ENCODE results near the gene NR2F2. TPM values are rescaled to one million over a fixed set of nuclear protein-coding genes. Genes with fewer than 3 reads are reported as not detected.

NR2F2 gene
- total RNA-seq, 2 experiments from 2014 or later: not detected

DNA sequence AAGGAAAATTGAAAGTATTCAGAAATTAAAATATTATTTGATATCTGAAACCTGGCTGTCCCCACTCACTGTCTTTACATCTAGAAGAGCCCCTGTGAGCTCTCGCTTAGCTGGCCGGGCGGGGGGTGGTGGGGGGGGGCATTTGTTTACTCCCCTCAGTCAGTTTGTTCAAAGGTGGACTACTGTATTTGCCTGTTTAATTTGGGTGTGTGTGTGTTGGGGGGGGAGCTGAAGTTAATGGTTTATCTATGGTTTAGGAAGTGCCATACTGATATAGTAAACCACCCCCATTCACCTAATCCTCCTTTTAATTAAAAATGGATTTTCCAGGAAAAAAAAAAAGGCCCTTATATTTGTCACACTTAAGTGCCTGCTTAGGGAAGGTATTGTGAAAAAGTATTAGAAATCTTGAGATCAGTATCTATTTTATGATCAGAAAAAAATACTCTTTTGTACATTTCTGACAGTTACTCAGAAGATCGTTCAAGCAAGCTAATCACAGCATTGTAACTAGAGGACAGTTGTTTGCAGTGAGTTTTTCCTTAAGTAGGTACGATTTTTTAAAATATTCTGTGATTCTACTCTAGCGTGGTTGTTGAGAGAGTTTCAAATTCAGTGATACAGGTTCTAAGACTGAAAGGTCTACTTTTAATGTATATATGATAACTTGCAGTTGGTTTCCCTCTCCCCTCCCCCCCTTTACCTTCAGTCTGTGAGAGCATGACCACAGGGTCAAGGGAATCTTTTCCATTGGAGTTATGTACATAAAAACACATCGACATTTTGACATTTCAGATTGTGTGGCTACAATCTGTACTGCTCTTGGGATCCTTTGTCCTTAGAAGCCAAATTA, 8.5 kb downstream of the NR2F2 start:
- Mint-ChIP-seq H3K9me3 (peaks cover 1% of the 10 kb centered on the region), H3K4me1 (peaks cover 1% of the 10 kb centered on the region), H3K36me3 (no peaks in the 10 kb centered on the region), H3K4me3 (no peak overlapping the region), H3K27ac (no peak overlapping the region), H3K27me3 (peaks cover 87% of the 10 kb centered on the region)
- ATAC-seq (ENCODE audit: low read depth): no peak
- DNase-seq: no peak
- POLR2A ChIA-PET: no interaction called here

DNA sequence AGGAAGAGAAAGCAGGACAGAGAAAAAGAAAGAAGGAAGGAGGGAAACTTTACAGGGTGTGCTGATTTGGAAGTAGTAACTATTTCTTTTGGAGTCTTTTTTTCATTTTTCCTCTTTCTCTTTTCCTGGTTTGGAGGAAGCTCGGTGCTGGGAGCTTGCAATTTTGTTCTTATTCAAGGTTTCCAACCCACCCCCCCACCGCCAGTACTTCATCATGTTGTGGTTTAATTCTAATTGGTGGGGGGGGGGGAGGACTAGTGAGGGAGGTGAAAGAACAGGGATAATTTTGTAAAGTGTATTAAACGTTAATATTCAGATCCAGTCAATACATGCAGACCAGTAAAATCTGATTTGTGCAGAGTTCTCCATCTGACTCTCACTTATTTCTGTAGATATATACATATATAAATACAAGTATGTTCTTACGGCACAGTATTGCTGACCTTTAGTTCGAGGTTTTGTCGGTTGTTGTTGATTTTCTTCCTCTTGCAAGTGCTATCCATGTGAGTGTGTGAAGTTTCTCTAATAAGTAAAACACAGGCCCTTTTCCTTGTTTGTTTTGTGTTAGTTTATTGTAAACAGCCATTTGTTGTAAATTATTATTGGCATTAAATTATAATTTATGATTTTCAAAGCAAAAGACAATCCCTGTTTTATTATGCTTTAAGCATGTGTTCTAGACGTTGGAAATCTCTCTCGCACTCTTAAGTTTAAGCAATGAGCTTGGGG, 9.3 kb downstream of the NR2F2 start:
- H3K27me3 Mint-ChIP-seq: peaks cover 91% of the 10 kb centered on the region
- DNase-seq (no peak), ATAC-seq (ENCODE audit: low read depth) (no peak)
- H3K4me3 Mint-ChIP-seq: no peak overlapping the region
- peak overlapping the region; percentile 48 for H3K27ac Mint-ChIP-seq
- POLR2A ChIA-PET: no interaction called here
- H3K9me3 Mint-ChIP-seq: peaks cover 4% of the 10 kb centered on the region
- no peaks in the 10 kb centered on the region for H3K36me3 Mint-ChIP-seq
- peaks cover 4% of the 10 kb centered on the region for H3K4me1 Mint-ChIP-seq

DNA sequence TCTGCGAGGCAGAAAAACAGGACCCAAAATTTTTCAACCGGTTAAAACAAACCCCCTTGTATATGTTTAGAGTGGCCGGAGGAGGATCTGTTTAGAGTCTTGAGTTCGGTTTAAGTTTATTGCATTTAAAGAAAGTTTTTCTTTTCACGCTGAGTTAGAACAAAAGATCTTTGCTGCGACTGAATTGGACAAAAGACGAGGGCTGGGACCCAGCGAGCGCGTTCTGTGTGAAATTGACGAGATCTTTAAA, 9.8 kb downstream of the NR2F2 start:
- Mint-ChIP-seq H3K36me3 (no peaks in the 10 kb centered on the region), H3K9me3 (peaks cover 4% of the 10 kb centered on the region), H3K27ac (peak overlapping the region; percentile 48), H3K27me3 (peaks cover 91% of the 10 kb centered on the region), H3K4me1 (peaks cover 5% of the 10 kb centered on the region), H3K4me3 (no peak overlapping the region)
- POLR2A ChIA-PET: no interaction called here
- ATAC-seq (ENCODE audit: low read depth) (no peak), DNase-seq (no peak)

DNA sequence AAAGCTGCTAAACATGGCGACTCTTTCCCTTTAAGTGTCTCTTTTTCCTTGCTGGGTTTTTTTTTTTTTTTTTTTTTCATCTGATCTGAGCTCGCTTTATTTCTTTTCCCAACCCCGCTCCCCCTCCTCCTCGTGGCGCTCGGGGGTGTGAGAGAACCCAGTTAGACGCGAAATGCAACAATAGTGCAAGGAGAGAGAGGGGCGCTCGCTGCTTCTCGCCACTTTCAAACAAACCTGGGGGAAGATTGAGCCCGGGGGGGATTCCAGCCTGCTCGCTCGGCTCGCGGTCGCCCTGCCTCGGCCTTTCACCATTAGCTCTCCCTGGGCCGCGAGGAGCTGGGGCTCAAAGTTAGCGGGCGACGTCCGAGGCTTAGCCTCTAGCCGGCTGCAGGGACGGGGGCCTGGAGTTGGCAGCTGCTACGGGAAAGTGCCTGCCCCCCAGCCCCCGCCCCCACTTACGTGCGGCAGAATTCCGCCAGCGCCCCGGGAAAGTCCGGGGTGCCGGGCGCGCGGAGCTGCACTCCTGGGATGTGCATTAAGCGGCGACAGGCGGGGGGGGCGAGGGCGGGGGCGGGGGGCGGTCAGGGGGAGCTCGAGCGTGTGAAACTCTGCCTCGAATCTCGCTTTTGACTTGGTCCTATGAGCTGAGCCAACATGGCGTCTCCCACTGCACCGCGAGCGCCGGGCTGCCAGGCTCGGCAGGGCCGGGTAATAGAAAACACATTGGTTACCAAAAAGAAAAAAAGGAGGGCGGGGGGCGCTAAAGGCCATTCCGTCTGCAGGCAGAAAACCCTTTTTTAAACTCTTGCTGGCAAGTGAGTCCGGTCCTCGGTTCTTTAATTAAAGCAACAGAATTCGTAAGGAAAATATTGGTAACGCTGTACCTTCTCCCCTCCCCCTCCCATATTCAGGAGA, 10.4 kb downstream of the NR2F2 start:
- DNase-seq (no peak), ATAC-seq (ENCODE audit: low read depth) (no peak)
- Mint-ChIP-seq H3K4me1 (peaks cover 5% of the 10 kb centered on the region), H3K36me3 (no peaks in the 10 kb centered on the region), H3K4me3 (no peak overlapping the region), H3K27ac (no peak overlapping the region), H3K27me3 (peaks cover 94% of the 10 kb centered on the region), H3K9me3 (peaks cover 3% of the 10 kb centered on the region)
- POLR2A ChIA-PET: no interaction called here

DNA sequence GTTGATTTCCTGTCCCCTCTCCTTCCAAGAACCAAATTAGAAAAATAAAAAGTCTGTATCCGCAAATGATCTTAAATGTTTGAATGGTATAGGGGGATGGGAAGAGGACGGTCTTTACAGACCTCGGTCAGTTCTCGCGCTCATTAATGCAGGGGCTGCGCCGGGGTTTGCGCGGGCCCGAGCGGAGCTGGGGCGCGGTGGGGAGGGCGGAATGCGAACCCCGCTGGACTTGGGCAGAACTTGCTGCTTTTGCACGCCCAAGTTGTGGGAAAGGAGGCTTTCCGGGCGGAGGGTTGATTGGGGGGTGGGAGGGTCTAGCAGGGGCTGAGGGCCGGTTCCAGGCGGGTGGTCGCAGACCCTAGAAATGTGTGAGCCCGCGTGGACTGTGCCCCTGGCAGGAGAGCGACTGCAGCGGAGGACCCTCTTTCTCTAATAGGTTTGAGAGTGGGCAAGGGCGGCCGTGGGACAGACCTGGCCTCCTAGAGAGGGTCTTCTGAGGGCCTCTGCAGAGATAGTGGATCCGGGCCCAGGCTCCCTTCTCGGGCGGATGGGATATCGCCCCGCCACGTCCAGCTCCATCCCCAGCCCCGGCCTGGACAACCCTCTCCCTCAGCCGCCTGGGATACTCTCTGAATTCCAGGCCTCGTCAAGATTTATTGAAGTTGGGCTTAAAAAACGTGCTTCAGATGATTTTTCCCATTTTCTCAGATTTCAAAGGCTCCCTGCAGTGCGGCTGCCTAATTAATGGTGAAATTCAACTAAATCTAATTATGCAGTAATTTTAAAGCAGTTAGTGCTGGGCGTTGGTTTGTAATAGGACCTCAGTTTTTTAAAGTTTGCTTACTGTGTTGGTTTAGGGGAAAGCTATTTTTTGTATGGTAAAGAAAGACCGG, 11.3 kb downstream of the NR2F2 start:
- Mint-ChIP-seq H3K9me3 (peaks cover 2% of the 10 kb centered on the region), H3K4me3 (no peak overlapping the region), H3K27me3 (peaks cover 94% of the 10 kb centered on the region), H3K4me1 (peaks cover 5% of the 10 kb centered on the region), H3K36me3 (no peaks in the 10 kb centered on the region), H3K27ac (no peak overlapping the region)
- ATAC-seq (ENCODE audit: low read depth) (no peak), DNase-seq (no peak)
- POLR2A ChIA-PET: no interaction called here

DNA sequence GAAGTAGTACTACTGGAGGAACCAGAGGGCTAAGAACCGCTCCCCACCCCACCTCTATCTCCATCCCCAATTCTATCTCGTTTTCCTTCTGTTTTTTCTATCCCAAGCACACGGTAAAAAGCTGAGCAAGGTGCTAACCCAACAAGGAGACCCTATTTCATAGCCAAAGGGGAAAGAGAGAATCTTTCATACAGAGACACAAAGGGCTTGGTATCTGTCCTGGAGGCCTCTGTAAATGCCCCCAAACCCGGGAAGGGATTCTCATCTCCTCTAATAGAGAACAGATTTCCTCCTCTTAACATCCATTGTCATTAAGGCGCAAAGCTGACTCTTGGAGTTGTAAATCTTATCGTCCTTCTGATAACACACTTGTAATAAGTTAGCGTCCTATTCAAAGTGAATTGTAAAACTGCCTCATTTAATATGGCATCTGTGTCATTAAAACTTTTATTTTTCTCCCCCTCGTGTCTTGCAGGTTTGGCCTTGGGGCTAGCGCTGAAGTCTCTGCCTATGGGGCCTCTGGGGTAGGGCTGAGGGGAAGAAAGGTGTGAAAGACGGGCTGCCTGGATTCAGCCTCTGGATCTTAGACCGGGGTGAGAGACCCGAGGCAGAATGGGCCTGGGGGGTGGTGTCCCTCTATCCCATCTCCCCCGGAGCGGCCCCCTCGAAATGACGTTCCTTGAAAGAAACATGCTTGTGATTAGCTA, 12.1 kb downstream of the NR2F2 start:
- Mint-ChIP-seq H3K9me3 (peaks cover 2% of the 10 kb centered on the region), H3K36me3 (no peaks in the 10 kb centered on the region), H3K4me1 (peaks cover 5% of the 10 kb centered on the region), H3K27me3 (peaks cover 94% of the 10 kb centered on the region), H3K4me3 (no peak overlapping the region), H3K27ac (no peak overlapping the region)
- ATAC-seq (ENCODE audit: low read depth) (no peak), DNase-seq (no peak)
- POLR2A ChIA-PET: no interaction called here

DNA sequence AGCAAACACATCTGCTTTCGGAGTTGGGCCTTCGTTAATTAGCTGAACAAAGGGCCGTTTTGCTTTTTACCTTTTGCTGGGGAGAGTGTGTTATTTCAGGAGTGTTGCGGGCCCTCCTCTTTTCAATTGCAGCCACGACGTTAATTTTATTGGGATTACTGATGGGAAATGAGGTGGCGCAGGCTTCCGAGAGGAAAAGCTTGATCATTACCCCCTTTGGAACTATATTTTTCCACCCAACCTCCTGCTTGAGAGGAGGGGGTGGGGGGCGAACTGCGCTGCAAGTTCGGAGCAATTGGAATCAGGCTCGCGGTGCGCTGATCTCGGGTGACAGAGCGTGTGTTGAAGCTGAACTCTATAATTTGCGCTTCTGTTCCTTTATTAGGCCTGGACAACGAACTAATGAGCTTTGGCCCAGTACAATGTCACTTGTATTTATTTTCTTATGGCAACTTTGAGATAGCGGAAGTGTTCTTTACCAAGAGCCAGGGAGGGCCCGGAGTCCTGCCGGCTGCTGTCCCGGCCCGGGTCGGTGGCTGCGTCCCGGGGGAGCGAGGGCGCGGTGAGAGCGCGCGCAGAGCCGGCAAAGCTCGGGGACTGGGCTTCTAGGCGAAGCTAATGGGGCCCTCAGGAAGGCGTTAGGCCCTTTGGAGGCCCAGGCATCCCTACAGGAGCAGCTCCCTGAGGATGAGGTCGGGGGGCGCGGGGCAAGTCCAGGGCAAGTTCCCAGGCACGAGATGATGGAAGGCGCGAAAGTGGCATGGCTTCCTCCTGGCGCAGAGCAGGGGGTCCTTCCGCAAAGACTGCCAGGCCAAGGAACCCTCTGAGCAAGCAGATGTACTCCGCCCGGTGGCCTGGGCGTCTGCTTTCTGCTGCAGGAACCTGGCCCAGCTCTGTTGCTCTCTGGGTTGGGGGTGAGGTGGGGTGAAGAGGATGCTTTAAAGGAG, 12.9 kb downstream of the NR2F2 start:
- Mint-ChIP-seq H3K36me3 (no peaks in the 10 kb centered on the region), H3K27ac (no peak overlapping the region), H3K4me1 (peaks cover 5% of the 10 kb centered on the region), H3K9me3 (peaks cover 2% of the 10 kb centered on the region), H3K27me3 (peaks cover 94% of the 10 kb centered on the region), H3K4me3 (no peak overlapping the region)
- no peak for DNase-seq
- no peak for ATAC-seq (ENCODE audit: low read depth)
- POLR2A ChIA-PET: no interaction called here

DNA sequence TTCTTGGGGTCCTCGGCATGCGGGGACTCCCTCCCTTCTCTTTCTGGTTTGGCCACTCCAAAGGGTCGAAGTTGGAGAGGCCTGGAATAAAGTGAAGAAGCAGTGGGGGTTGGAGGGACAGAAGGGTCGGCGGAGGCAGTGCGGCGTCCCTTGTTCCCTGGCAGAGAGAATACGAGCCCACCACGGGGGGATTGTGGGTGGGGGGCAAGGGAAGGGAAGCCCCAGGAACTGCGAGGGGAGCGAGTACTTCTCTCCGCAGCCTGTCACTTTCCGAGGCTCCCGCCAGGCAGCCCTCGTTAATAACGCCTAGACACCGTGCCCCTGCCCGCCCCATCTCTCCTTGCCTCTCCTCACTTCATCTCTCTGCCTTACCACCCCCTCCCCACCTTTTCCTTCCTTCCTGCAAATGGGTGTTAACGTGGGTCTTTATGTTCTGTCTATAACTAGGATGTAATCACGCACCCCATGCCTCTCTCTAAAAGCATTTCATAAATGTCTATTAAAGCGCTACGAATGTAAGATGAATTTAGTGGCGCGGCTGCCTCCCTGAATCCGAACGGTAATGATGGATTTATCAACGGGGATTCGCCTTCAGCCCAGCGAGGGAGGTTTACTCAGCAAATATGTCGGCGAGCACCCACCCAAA, 13.7 kb downstream of the NR2F2 start:
- H3K27me3 Mint-ChIP-seq: peaks cover 96% of the 10 kb centered on the region
- H3K9me3 Mint-ChIP-seq: peaks cover 2% of the 10 kb centered on the region
- peaks cover 5% of the 10 kb centered on the region for H3K4me1 Mint-ChIP-seq
- H3K36me3 Mint-ChIP-seq: no peaks in the 10 kb centered on the region
- POLR2A ChIA-PET: no interaction called here
- no peak overlapping the region for H3K4me3 Mint-ChIP-seq
- H3K27ac Mint-ChIP-seq: peak overlapping the region; percentile 73
- DNase-seq (no peak), ATAC-seq (ENCODE audit: low read depth) (no peak)

DNA sequence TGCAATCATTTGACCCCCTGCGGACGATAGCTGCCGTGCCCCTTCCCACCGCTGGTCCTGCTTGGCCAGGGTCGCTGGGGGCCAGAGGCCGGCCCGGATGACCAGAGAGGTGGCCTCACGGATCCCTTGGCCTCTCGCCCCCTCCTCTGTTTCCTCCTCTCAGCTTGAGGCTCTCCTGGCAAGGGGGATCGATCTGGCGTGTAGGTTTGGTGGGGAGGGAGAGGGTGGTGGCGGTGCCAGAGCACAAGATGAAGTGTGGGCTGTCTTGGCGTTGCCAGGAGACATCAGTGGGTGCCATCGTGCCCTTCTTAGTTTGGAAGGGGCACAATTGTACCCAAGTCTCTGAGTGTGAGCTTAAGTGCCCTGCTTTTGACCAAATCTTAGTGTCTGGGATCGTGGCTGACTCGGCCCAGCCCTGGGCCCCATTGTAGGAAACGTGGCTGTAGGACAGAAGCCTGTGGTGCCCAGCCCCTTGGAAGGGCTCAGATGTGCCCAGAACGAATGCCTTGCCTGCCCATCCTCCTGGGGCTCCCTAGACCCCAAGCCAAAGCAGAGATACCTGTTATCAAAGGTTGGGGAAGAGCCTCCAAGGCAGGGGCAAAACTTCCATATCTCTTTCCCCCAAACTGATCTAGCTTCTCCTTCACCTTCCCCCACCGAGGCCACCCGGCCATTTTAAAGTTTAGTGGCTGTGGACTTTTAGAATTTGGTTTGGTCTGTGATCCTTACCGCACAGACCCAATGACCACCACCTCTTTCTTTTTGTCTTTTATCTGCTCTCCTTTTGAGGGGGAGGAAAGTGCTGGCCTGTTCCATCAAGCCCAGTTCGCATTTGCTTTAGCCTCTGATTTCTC, 14.4 kb downstream of the NR2F2 start:
- Mint-ChIP-seq H3K27me3 (peaks cover 96% of the 10 kb centered on the region), H3K36me3 (no peaks in the 10 kb centered on the region), H3K4me1 (peaks cover 5% of the 10 kb centered on the region), H3K9me3 (peaks cover 2% of the 10 kb centered on the region), H3K27ac (no peak overlapping the region), H3K4me3 (no peak overlapping the region)
- POLR2A ChIA-PET: no interaction called here
- no peak for DNase-seq
- no peak for ATAC-seq (ENCODE audit: low read depth)

DNA sequence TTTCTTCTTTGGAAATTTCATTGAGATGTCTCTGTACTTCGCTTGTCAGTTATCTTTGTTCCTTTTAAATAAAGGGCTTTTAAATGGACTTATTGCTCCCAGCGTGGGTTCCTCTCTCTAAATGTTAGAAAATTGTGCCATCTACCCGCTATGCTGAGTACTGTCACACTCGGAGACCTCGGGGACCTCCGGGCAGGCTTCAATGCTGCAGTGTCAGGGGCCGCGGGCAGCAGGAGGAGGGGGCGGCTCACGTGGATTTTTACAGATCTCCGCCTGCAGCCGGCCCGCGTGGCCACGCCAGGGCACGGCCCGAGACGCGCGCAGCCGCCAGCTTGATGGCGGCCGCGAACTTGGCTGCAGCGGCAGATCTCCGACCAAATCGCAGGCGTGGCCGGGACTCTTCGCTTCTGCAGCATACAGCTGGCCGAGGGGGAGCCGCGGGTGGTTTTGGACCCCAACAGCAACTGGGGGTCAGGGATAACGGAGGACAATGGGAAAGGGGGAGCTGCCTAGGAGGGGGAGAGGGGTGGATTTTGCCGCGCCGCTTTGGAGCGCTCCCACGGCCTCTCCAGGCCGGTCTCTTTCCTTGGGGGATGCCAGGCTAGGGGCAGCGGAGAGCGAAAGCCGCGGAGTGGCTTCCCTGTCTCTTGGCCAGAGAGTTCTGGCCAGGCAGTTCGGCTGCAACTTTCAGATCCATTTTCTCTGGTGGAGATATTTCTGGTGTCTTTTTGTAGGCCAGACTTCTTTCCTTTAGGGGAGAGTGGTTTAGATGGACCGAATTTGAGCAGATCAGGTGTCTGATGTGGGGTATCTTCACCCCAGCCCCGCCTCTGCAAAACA, 15.3 kb downstream of the NR2F2 start:
- no peak for ATAC-seq (ENCODE audit: low read depth)
- Mint-ChIP-seq H3K4me1 (peaks cover 4% of the 10 kb centered on the region), H3K4me3 (peak overlapping the region; percentile 10), H3K27ac (no peak overlapping the region), H3K9me3 (peaks cover 2% of the 10 kb centered on the region), H3K36me3 (no peaks in the 10 kb centered on the region), H3K27me3 (peaks cover 96% of the 10 kb centered on the region)
- peak; percentile 33 for DNase-seq
- POLR2A ChIA-PET: no interaction called here
